Cardiac muscle cell (in vitro differentiated cells and primary cell): ENCODE measurements around the gene PPP1R9A. TPM values are rescaled to one million over a fixed set of nuclear protein-coding genes. Genes with fewer than 3 reads are reported as not detected.

Experiments used
- DNase-seq, 2 donors: peaks; one replicate each; pipeline versions ENCODE4 v3.0.0 to v3.0.0-alpha.2; 2010 to 2017; ENCODE audit warnings: low read depth in 1 of 2, low spot score in 1 of 2
- H3K27ac ChIP-seq: fragments of 200-600 bp; sonication (generic); 2 replicates; pipeline ENCODE4 v1.5.1; 2016
- H3K27me3 ChIP-seq: fragments of 200-600 bp; sonication (generic); 2 replicates; pipeline ENCODE4 v1.6.0; 2016; ENCODE audit warnings: control low read depth
- H3K36me3 ChIP-seq: fragments of 200-600 bp; sonication (generic); 2 replicates; pipeline ENCODE4 v1.5.1; 2016; ENCODE audit warnings: control low read depth
- H3K4me1 ChIP-seq: fragments of 200-600 bp; sonication (generic); 2 replicates; pipeline ENCODE4 v1.8.1; 2017; ENCODE audit warnings: low read depth, mild to moderate bottlenecking, mixed run types
- H3K4me3 ChIP-seq: fragments of 200-600 bp; sonication (generic); 2 replicates; pipeline ENCODE4 v1.5.1; 2016; ENCODE audit warnings: mild to moderate bottlenecking
- H3K9me3 ChIP-seq: fragments of 200-600 bp; sonication (generic); 2 replicates; pipeline ENCODE4 v1.5.1; 2017; ENCODE audit warnings: low read depth, mild to moderate bottlenecking, control low read depth
- CTCF ChIP-seq: IDR thresholded peaks from 2 replicates; pipeline ENCODE4 v1.5.1; 2012; ENCODE audit warnings: low read depth, mild to moderate bottlenecking, low read length
- polyA plus RNA-seq: library from polyadenylated mRNA; unstranded; fragments of >200 nt; fragmentation: Nextera tagmentation; extraction: Ambion mirVana; gene quantifications from 2 replicates; pipeline ENCODE4 v1.2.1, GENCODE V29; 2016
- total RNA-seq: library from RNA; depleted of rRNA; stranded (reverse); fragments of >200 nt; gene quantifications from 2 replicates; pipeline ENCODE4 v1.2.3, GENCODE V29; 2016

The PPP1R9A gene
- total and polyA plus RNA-seq, 2 experiments from 2014 or later, result 21.4 to 41.5 TPM

- no peaks in the 10 kb centered on the region for H3K9me3 ChIP-seq
- no peak for TF ChIP-seq CTCF
- DNase-seq, result no peak
- no peaks in the 10 kb centered on the region for H3K4me1 ChIP-seq
- no peak overlapping the region for H3K27ac ChIP-seq
- no peaks in the 10 kb centered on the region for H3K36me3 ChIP-seq
- no peaks in the 10 kb centered on the region for H3K27me3 ChIP-seq
- no peak overlapping the region for H3K4me3 ChIP-seq
Observed at GRCh38 chr7:94890216-94890615, 17.2 kb upstream of the PPP1R9A start.

- Histone ChIP-seq H3K36me3 (no peaks in the 10 kb centered on the region), H3K9me3 (no peaks in the 10 kb centered on the region), H3K4me1 (no peaks in the 10 kb centered on the region), H3K27ac (no peak overlapping the region), H3K4me3 (no peak overlapping the region), H3K27me3 (no peaks in the 10 kb centered on the region)
- DNase-seq, result no peak
- TF ChIP-seq CTCF, result no peak
Observed at GRCh38 chr7:94893661-94894060, 13.7 kb upstream of the PPP1R9A start.

GRCh38 chr7:94897541-94897940 lies 9.9 kb upstream of the PPP1R9A start:
- DNase-seq, result peak in 1 of 2 donors; percentile 6
- Histone ChIP-seq H3K9me3 (no peaks in the 10 kb centered on the region), H3K27me3 (no peaks in the 10 kb centered on the region), H3K36me3 (no peaks in the 10 kb centered on the region), H3K4me3 (no peak overlapping the region), H3K4me1 (no peaks in the 10 kb centered on the region), H3K27ac (no peak overlapping the region)
- TF ChIP-seq CTCF, result no peak

GRCh38 chr7:94898340-94898739 lies 9.1 kb upstream of the PPP1R9A start:
- Histone ChIP-seq H3K36me3 (no peaks in the 10 kb centered on the region), H3K27ac (no peak overlapping the region), H3K9me3 (no peaks in the 10 kb centered on the region), H3K27me3 (no peaks in the 10 kb centered on the region), H3K4me1 (no peaks in the 10 kb centered on the region), H3K4me3 (no peak overlapping the region)
- DNase-seq, result no peak
- TF ChIP-seq CTCF, result no peak

- H3K36me3 ChIP-seq, result no peaks in the 10 kb centered on the region
- no peak for TF ChIP-seq CTCF
Observed at GRCh38 chr7:94901981-94902380, 5.4 kb upstream of the PPP1R9A start.

GRCh38 chr7:94903971-94904370 lies 3.4 kb upstream of the PPP1R9A start:
- no peak for TF ChIP-seq CTCF
- Histone ChIP-seq H3K27ac (no peak overlapping the region), H3K27me3 (no peaks in the 10 kb centered on the region), H3K36me3 (no peaks in the 10 kb centered on the region), H3K4me1 (peaks cover under 1% of the 10 kb centered on the region), H3K9me3 (no peaks in the 10 kb centered on the region), H3K4me3 (no peak overlapping the region)
- DNase-seq, result no peak

More at GRCh38 chr7:94901981-94902380, 5.4 kb upstream of the PPP1R9A start:
- H3K9me3 ChIP-seq, result no peaks in the 10 kb centered on the region
- no peak overlapping the region for H3K4me3 ChIP-seq
- no peaks in the 10 kb centered on the region for H3K4me1 ChIP-seq
- no peaks in the 10 kb centered on the region for H3K27me3 ChIP-seq
- H3K27ac ChIP-seq, result no peak overlapping the region
- DNase-seq, result no peak
